ENCODE results near the gene TP53INP2. TPM values are rescaled to one million over a fixed set of nuclear protein-coding genes. Genes with fewer than 3 reads are reported as not detected.

TP53INP2 gene
- total and polyA plus RNA-seq, 3 experiments from 2014 or later: 1.1 to 3.6 (median 3.5) TPM

GRCh38 chr20:34754611-34755010, 50.5 kb downstream of the TP53INP2 start:
- Histone ChIP-seq H3K27me3 (ENCODE audit: insufficient read depth, low read length, poor library complexity, severe bottlenecking) (no peaks in the 10 kb centered on the region), H3K36me3 (ENCODE audit: insufficient read depth, low read length) (peaks cover 38% of the 10 kb centered on the region), H3K9me3 (ENCODE audit: low read length) (no peaks in the 10 kb centered on the region), H3K4me3 (ENCODE audit: low read length) (no peak overlapping the region), H3K4me1 (ENCODE audit: insufficient read depth, low read length) (no peaks in the 10 kb centered on the region), H3K27ac (ENCODE audit: low read depth, low read length) (no peak overlapping the region)
- POLR2A ChIA-PET: no interaction called here
- H3K27me3 Mint-ChIP-seq: no peaks in the 10 kb centered on the region
- H3K4me3 Mint-ChIP-seq: no peak overlapping the region
- CTCF ChIA-PET: interaction anchor here (2.2 kb wide), 1 partner anchor 442 kb away, joined by 8 read pairs; no protein-coding TSS in a partner anchor
- peaks cover 15 to 80% (median 38%) of the 10 kb centered on the region in 3 donors for H3K36me3 Mint-ChIP-seq
- H3K27ac Mint-ChIP-seq: peak overlapping the region in 1 of 8 donors; percentile 30
- H3K9me3 Mint-ChIP-seq: no peaks in the 10 kb centered on the region
- no peak for DNase-seq
- peaks cover 0 to 6% (median 4%) of the 10 kb centered on the region in 3 donors for H3K4me1 Mint-ChIP-seq

- H3K27me3 Mint-ChIP-seq: no peaks in the 10 kb centered on the region
- no peaks in the 10 kb centered on the region for H3K9me3 Mint-ChIP-seq
- Histone ChIP-seq H3K36me3 (ENCODE audit: insufficient read depth, low read length) (peaks cover 31% of the 10 kb centered on the region), H3K4me3 (ENCODE audit: low read length) (no peak overlapping the region), H3K27me3 (ENCODE audit: insufficient read depth, low read length, poor library complexity, severe bottlenecking) (no peaks in the 10 kb centered on the region), H3K9me3 (ENCODE audit: low read length) (no peaks in the 10 kb centered on the region), H3K4me1 (ENCODE audit: insufficient read depth, low read length) (no peaks in the 10 kb centered on the region), H3K27ac (ENCODE audit: low read depth, low read length) (no peak overlapping the region)
- H3K36me3 Mint-ChIP-seq: peaks cover 15 to 79% (median 35%) of the 10 kb centered on the region in 3 donors
- peaks cover 0 to 6% (median 4%) of the 10 kb centered on the region in 3 donors for H3K4me1 Mint-ChIP-seq
- ChIA-PET POLR2A (no interaction called here), CTCF (interaction anchor here (3.0 kb wide), 1 partner anchor 13 kb away, joined by 14 read pairs; no protein-coding TSS in a partner anchor)
- no peak for DNase-seq
- no peak overlapping the region for H3K4me3 Mint-ChIP-seq
- no peak overlapping the region for H3K27ac Mint-ChIP-seq
These were observed 51.2 kb downstream of the TP53INP2 start for GRCh38 chr20:34755367-34755766.

GRCh38 chr20:34762031-34762555, 57.9 kb downstream of the TP53INP2 start:
- Histone ChIP-seq H3K4me3 (ENCODE audit: low read length) (no peak overlapping the region), H3K9me3 (ENCODE audit: low read length) (no peaks in the 10 kb centered on the region), H3K27me3 (ENCODE audit: insufficient read depth, low read length, poor library complexity, severe bottlenecking) (no peaks in the 10 kb centered on the region), H3K4me1 (ENCODE audit: insufficient read depth, low read length) (no peaks in the 10 kb centered on the region), H3K36me3 (ENCODE audit: insufficient read depth, low read length) (peaks cover 33% of the 10 kb centered on the region), H3K27ac (ENCODE audit: low read depth, low read length) (no peak overlapping the region)
- Mint-ChIP-seq H3K27ac (peak overlapping the region in 1 of 8 donors; percentile 43), H3K4me3 (no peak overlapping the region), H3K4me1 (peaks cover 0 to 8% (median 4%) of the 10 kb centered on the region in 3 donors), H3K27me3 (no peaks in the 10 kb centered on the region), H3K9me3 (no peaks in the 10 kb centered on the region), H3K36me3 (peaks cover 18 to 87% (median 35%) of the 10 kb centered on the region in 3 donors)
- DNase-seq: no peak
- ChIA-PET CTCF (no interaction called here), POLR2A (interaction anchor here (0.6 kb wide), 1 partner anchor 266 kb away, joined by 4 read pairs; no protein-coding TSS in a partner anchor)

Other genes with a start within 250 kb of the TP53INP2 start
- 10 to 100 TPM; 81.1 to 81.2 TPM for gene DYNLRB1, start 187.9 kb upstream of the TP53INP2 start, total RNA-seq
- gene DYNLRB1, start 187.9 kb upstream of the TP53INP2 start, polyA plus RNA-seq: 315 TPM
- gene MAP1LC3A, start 145.6 kb upstream of the TP53INP2 start, total RNA-seq: 1 to 10 TPM; 1.5 to 1.7 TPM
- 8.5 TPM for gene MAP1LC3A, start 145.6 kb upstream of the TP53INP2 start, polyA plus RNA-seq
- 10 to 100 TPM; 24.9 to 26.3 TPM for gene PIGU, start 27.3 kb upstream of the TP53INP2 start, total RNA-seq
- gene PIGU, start 27.3 kb upstream of the TP53INP2 start, polyA plus RNA-seq: 33.0 TPM
- gene NCOA6, start 121.3 kb downstream of the TP53INP2 start, total RNA-seq: 10 to 100 TPM; 22.7 to 23.1 TPM
- gene NCOA6, start 121.3 kb downstream of the TP53INP2 start, polyA plus RNA-seq: 11.4 TPM
- gene GGT7, start 168.5 kb downstream of the TP53INP2 start, total RNA-seq: 1 to 10 TPM; 8.2 to 10.0 TPM
- 1.7 TPM for gene GGT7, start 168.5 kb downstream of the TP53INP2 start, polyA plus RNA-seq
- gene ACSS2, start 172.3 kb downstream of the TP53INP2 start, total RNA-seq: 1 to 10 TPM; 6.0 to 7.2 TPM
- 5.3 TPM for gene ACSS2, start 172.3 kb downstream of the TP53INP2 start, polyA plus RNA-seq